GM20000 (cell line): ENCODE data around the gene KPNA4.

Experiments
- DNase-seq: peaks from one replicate; pipeline ENCODE4 v3.0.0; 2012; ENCODE audit warnings: low spot score
- TF ChIP-seq, protein P1 (sequence below): IDR thresholded peaks from 2 replicates; pipeline ENCODE4 v1.5.1; 2012; ENCODE audit warnings: mild to moderate bottlenecking, control low read depth; ENCODE audit errors: extremely low read depth, missing control alignments

KPNA4 gene

GRCh38 chr3:160445854-160446253, 119.5 kb downstream of the KPNA4 start:
- TF ChIP-seq, protein P1, sequence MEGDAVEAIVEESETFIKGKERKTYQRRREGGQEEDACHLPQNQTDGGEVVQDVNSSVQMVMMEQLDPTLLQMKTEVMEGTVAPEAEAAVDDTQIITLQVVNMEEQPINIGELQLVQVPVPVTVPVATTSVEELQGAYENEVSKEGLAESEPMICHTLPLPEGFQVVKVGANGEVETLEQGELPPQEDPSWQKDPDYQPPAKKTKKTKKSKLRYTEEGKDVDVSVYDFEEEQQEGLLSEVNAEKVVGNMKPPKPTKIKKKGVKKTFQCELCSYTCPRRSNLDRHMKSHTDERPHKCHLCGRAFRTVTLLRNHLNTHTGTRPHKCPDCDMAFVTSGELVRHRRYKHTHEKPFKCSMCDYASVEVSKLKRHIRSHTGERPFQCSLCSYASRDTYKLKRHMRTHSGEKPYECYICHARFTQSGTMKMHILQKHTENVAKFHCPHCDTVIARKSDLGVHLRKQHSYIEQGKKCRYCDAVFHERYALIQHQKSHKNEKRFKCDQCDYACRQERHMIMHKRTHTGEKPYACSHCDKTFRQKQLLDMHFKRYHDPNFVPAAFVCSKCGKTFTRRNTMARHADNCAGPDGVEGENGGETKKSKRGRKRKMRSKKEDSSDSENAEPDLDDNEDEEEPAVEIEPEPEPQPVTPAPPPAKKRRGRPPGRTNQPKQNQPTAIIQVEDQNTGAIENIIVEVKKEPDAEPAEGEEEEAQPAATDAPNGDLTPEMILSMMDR, result no peak
- no peak for DNase-seq
